Body of pancreas (tissue), 4 donors: ENCODE results near the gene BPGM.

Source experiments
- POLR2A ChIP-seq, 3 donors: fragments of 450-650 bp; IDR thresholded peaks; one replicate each; pipeline ENCODE4 v1.6.1; 2016; ENCODE audit warnings: antibody characterized with exemption in 3 of 3, mild to moderate bottlenecking in 2 of 3
- TF ChIP-seq, protein P1 (sequence below), 7 experiments: fragments of 450-650 bp in 4 of 7; fragments of 200-600 bp in 3 of 7; sonication (generic) in 3 of 7; IDR thresholded peaks; one replicate each; pipeline ENCODE4 v1.5.1; 2016 to 2019; ENCODE audit warnings: antibody characterized with exemption in 7 of 7

DNA sequence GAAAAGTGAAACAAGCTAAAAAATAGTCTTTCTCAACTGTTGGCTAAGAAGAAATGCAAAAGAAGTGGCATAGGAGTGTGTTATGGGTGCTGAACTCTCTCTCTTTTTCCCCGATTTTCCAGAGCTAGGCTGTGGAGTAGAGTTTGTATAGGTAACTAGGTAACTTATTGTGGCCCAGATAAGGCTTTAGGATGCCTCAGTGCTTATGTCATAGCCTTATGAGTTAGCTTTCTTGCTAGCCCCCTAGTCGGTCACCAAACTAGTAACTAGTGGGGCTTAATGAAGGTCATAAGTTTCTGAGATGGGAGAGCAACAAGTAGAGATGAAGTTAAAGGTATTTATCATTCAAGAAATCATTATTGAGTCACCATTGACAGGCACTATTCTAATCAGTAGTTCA lies 32.4 kb downstream of the BPGM start:
- TF ChIP-seq, protein P1, sequence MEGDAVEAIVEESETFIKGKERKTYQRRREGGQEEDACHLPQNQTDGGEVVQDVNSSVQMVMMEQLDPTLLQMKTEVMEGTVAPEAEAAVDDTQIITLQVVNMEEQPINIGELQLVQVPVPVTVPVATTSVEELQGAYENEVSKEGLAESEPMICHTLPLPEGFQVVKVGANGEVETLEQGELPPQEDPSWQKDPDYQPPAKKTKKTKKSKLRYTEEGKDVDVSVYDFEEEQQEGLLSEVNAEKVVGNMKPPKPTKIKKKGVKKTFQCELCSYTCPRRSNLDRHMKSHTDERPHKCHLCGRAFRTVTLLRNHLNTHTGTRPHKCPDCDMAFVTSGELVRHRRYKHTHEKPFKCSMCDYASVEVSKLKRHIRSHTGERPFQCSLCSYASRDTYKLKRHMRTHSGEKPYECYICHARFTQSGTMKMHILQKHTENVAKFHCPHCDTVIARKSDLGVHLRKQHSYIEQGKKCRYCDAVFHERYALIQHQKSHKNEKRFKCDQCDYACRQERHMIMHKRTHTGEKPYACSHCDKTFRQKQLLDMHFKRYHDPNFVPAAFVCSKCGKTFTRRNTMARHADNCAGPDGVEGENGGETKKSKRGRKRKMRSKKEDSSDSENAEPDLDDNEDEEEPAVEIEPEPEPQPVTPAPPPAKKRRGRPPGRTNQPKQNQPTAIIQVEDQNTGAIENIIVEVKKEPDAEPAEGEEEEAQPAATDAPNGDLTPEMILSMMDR (IDR thresholded peaks at IDR 0.05): no peak
- TF ChIP-seq POLR2A (IDR thresholded peaks at IDR 0.05): no peak
